ENCODE results near the gene IGLON5. TPM values are rescaled to one million over a fixed set of nuclear protein-coding genes. Genes with fewer than 3 reads are reported as not detected.
A peak's percentile ranks its signal among the peaks of the same experiment; 100 is the strongest.

IGLON5 gene
- total RNA-seq, 2 donors from 2014 or later, result 12.6 TPM; not detected in 1

- peak overlapping the region; percentile 85 to 86 for H3K27ac ChIP-seq
- no peaks in the 10 kb centered on the region for H3K9me3 ChIP-seq
- H3K36me3 ChIP-seq, result no peaks in the 10 kb centered on the region
- H3K27me3 ChIP-seq (replicated peaks; ENCODE audit: insufficient read depth), result no peaks in the 10 kb centered on the region
- TF ChIP-seq POLR2A (IDR thresholded peaks at IDR 0.05) (peak; percentile 95), POLR2AphosphoS5 (IDR thresholded peaks at IDR 0.05) (peak; percentile 98)
- TF ChIP-seq, protein P1, sequence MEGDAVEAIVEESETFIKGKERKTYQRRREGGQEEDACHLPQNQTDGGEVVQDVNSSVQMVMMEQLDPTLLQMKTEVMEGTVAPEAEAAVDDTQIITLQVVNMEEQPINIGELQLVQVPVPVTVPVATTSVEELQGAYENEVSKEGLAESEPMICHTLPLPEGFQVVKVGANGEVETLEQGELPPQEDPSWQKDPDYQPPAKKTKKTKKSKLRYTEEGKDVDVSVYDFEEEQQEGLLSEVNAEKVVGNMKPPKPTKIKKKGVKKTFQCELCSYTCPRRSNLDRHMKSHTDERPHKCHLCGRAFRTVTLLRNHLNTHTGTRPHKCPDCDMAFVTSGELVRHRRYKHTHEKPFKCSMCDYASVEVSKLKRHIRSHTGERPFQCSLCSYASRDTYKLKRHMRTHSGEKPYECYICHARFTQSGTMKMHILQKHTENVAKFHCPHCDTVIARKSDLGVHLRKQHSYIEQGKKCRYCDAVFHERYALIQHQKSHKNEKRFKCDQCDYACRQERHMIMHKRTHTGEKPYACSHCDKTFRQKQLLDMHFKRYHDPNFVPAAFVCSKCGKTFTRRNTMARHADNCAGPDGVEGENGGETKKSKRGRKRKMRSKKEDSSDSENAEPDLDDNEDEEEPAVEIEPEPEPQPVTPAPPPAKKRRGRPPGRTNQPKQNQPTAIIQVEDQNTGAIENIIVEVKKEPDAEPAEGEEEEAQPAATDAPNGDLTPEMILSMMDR (IDR thresholded peaks at IDR 0.05), result no peak
- peak; percentile 97 for DNase-seq (ENCODE audit: low spot score)
- intact Hi-C loops (cut with DNase I), result loop anchor here (2.0 to 5.0 kb wide), 2 partner anchors 26 to 336 kb away; no protein-coding TSS in a partner anchor
- peaks cover 8% of the 10 kb centered on the region for H3K4me1 ChIP-seq (replicated peaks)
- under 1% methylated on average over 54 of the region's 54 CpGs for WGBS
- H3K4me3 ChIP-seq, result peak overlapping the region; percentile 61 to 76
Observed at GRCh38 chr19:51366389-51367254, 55.2 kb downstream of the IGLON5 start.

DNA sequence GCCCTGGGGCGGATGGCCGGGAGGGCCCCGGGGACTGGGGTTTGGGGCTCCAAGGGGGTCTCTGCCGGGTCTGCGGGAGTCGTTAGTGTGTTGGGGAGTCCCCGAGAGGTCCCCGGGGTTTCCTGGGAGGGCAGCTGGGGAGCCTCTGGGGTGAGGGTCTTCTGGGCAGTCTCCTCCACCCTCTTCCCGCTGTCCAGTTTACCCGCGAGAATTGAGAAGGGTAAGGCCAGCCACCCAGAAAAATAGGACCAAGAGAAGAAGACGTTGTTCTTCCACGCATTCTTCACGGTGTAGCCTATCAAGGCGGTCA, 55.8 kb downstream of the IGLON5 start:
- no peak for DNase-seq (ENCODE audit: low spot score)
- TF ChIP-seq POLR2AphosphoS5 (IDR thresholded peaks at IDR 0.05) (no peak), POLR2A (IDR thresholded peaks at IDR 0.05) (peak; percentile 90)
- H3K4me3 ChIP-seq, result peak overlapping the region; percentile 61 to 76
- intact Hi-C loops (cut with DNase I), result loop anchor here (2.0 to 5.0 kb wide), 2 partner anchors 26 to 335 kb away; no protein-coding TSS in a partner anchor
- 0% methylated on average over 15 of the region's 15 CpGs for WGBS
- H3K27ac ChIP-seq, result peak overlapping the region; percentile 85 to 86
- no peaks in the 10 kb centered on the region for H3K36me3 ChIP-seq
- H3K4me1 ChIP-seq (replicated peaks), result peaks cover 8% of the 10 kb centered on the region
- no peaks in the 10 kb centered on the region for H3K9me3 ChIP-seq
- H3K27me3 ChIP-seq (replicated peaks; ENCODE audit: insufficient read depth), result no peaks in the 10 kb centered on the region

DNA sequence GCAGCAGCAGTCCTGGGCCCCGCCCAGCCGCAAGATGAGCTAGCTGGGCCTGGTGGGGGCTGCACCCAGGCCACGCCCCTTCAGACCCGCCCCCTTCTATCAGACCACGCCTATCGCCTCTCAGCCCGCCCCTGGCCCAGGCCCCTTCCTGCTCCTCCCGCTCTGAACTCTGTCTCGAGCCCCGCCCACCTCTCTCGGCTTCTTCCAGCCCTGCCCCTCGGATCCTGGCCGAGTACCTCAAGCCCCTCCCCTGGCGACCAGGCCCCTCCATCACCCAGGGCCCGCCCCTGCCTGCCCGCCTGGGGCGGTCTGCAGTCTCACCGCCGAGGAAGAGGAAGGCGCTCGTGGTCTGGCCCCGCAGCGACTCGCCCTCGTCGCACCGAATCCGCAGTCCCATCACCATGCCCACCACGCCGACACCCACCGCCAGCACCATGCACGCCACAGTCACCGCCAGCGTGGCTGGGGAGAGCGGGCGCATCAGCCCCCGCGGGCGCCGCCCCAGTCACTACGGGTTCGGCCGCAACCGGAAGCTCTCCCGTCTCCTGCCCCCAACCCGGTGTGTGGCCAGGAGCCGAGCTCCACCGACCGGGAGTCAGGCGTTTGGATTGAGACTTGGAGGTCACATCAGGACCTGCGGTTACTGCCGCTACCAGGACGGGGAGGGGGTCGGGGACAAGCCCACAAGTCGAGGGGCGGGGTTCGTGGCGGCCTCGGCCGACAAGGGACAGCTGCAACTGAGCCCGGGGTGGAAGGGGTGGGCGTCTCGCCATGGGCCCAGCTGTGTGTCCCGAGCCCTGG, 56.3 kb downstream of the IGLON5 start:
- TF ChIP-seq POLR2AphosphoS5 (IDR thresholded peaks at IDR 0.05) (peak; percentile 90), POLR2A (IDR thresholded peaks at IDR 0.05) (peak; percentile 1)
- TF ChIP-seq, protein P1 (IDR thresholded peaks at IDR 0.05), result peak in 1 of 4 experiments; percentile 31
- Histone ChIP-seq H3K9me3 (no peaks in the 10 kb centered on the region), H3K27me3 (replicated peaks; ENCODE audit: insufficient read depth) (no peaks in the 10 kb centered on the region), H3K4me3 (peak overlapping the region; percentile 61 to 76), H3K4me1 (replicated peaks) (peaks cover 8% of the 10 kb centered on the region), H3K27ac (peak overlapping the region; percentile 85 to 86), H3K36me3 (no peaks in the 10 kb centered on the region)
- DNase-seq (ENCODE audit: low spot score), result peak; percentile 98
- intact Hi-C loops (cut with DNase I), result loop anchor here (2.0 to 5.0 kb wide), 2 partner anchors 27 to 335 kb away; no protein-coding TSS in a partner anchor
- WGBS, result under 1% methylated on average over 57 of the region's 64 CpGs

- Histone ChIP-seq H3K36me3 (no peaks in the 10 kb centered on the region), H3K27ac (peak within 1 kb of the TSS; percentile 85 to 86), H3K4me1 (replicated peaks) (peaks cover 8% of the 10 kb centered on the region), H3K9me3 (no peaks in the 10 kb centered on the region), H3K4me3 (peak within 1 kb of the TSS; percentile 61 to 76), H3K27me3 (replicated peaks; ENCODE audit: insufficient read depth) (no peaks in the 10 kb centered on the region)
- DNase-seq (ENCODE audit: low spot score), result no peak
- TF ChIP-seq POLR2A (IDR thresholded peaks at IDR 0.05), result no peak
- TF ChIP-seq POLR2AphosphoS5 (IDR thresholded peaks at IDR 0.05), result no peak
- TF ChIP-seq, protein P1 (IDR thresholded peaks at IDR 0.05), result no peak
- intact Hi-C loops (cut with DNase I), result loop anchor here (5.0 kb wide), 1 partner anchor 334 kb away; no protein-coding TSS in a partner anchor
- 73% methylated on average over 18 of the region's 23 CpGs for WGBS
Observed at GRCh38 chr19:51368366-51369282, 57.2 kb downstream of the IGLON5 start, which contains the start of gene CLDND2. Gene CLDND2, minus strand, starts transcription at chr19:51369003. Its CDS starts 426 bp downstream, at chr19:51368577.

Measured in prostate gland (tissue), 2 donors.